Measurements from ENCODE around the gene DNHD1. TPM values are rescaled to one million over a fixed set of nuclear protein-coding genes. Genes with fewer than 3 reads are reported as not detected.

Gene DNHD1
- polyA plus RNA-seq, 3 donors, result 0.24 to 21.0 (median 0.59) TPM

GRCh38 chr11:6586434-6587359, 89.6 kb downstream of the DNHD1 start:
- Mint-ChIP-seq H3K27me3 (ENCODE audit: low read depth in 3 of 3) (no peaks in the 10 kb centered on the region), H3K9me3 (peaks cover 16 to 27% (median 23%) of the 10 kb centered on the region in 7 donors), H3K4me3 (no peak overlapping the region), H3K4me1 (no peaks in the 10 kb centered on the region), H3K27ac (no peak overlapping the region), H3K36me3 (peaks cover 36 to 66% of the 10 kb centered on the region in 2 donors)
- H3K27me3 ChIP-seq (ENCODE audit: control insufficient read depth in 2 of 2, insufficient read depth in 2 of 2, low read length in 2 of 2), result no peaks in the 10 kb centered on the region
- H3K4me3 ChIP-seq (replicated peaks in 1 of 3; ENCODE audit: low read depth in 2 of 3, low read length in 3 of 3), result no peak overlapping the region
- no peak overlapping the region for H3K4me2 ChIP-seq (replicated peaks; ENCODE audit: extremely low read depth, low read length, poor library complexity, severe bottlenecking)
- H3K4me1 ChIP-seq (ENCODE audit: control insufficient read depth in 1 of 2, insufficient read depth in 2 of 2, low read length in 2 of 2), result no peaks in the 10 kb centered on the region
- H3K79me2 ChIP-seq (ENCODE audit: insufficient read depth, low read length), result no peaks in the 10 kb centered on the region
- H4K20me1 ChIP-seq (ENCODE audit: insufficient read depth, low read length), result no peaks in the 10 kb centered on the region
- no peak for TF ChIP-seq CTCF (IDR thresholded peaks at IDR 0.05)
- H2AFZ ChIP-seq (ENCODE audit: insufficient read depth, low read depth, low read length, poor library complexity, severe bottlenecking), result no peak overlapping the region
- H3K9me3 ChIP-seq (replicated peaks in 1 of 2; ENCODE audit: control insufficient read depth in 1 of 2, insufficient read depth in 1 of 2, low read length in 2 of 2), result peaks cover 6 to 12% of the 10 kb centered on the region in 2 donors
- WGBS (ENCODE audit: insufficient coverage), result 95% methylated on average over 25 of the region's 25 CpGs
- no peak for DNase-seq
- intact Hi-C loops (cut with micrococcal nuclease), result no loop called here
- peaks cover 9 to 26% of the 10 kb centered on the region in 2 donors for H3K36me3 ChIP-seq (replicated peaks in 1 of 2; ENCODE audit: control insufficient read depth in 1 of 2, insufficient read depth in 2 of 2, low read length in 2 of 2)
- H3K9ac ChIP-seq (ENCODE audit: insufficient read depth, low read length, poor library complexity, severe bottlenecking), result no peak overlapping the region
- H3K27ac ChIP-seq (ENCODE audit: low read depth in 1 of 2, low read length in 2 of 2), result no peak overlapping the region

- Mint-ChIP-seq H3K4me3 (no peak overlapping the region), H3K36me3 (peaks cover 44 to 70% of the 10 kb centered on the region in 2 donors), H3K27ac (no peak overlapping the region), H3K9me3 (peaks cover 15 to 25% (median 23%) of the 10 kb centered on the region in 7 donors), H3K4me1 (no peaks in the 10 kb centered on the region), H3K27me3 (ENCODE audit: low read depth in 3 of 3) (no peaks in the 10 kb centered on the region)
- Histone ChIP-seq H3K27ac (ENCODE audit: low read depth in 1 of 2, low read length in 2 of 2) (no peak overlapping the region), H3K36me3 (replicated peaks in 1 of 2; ENCODE audit: control insufficient read depth in 1 of 2, insufficient read depth in 2 of 2, low read length in 2 of 2) (peaks cover 12 to 34% of the 10 kb centered on the region in 2 donors), H3K79me2 (ENCODE audit: insufficient read depth, low read length) (no peaks in the 10 kb centered on the region), H3K4me3 (replicated peaks in 1 of 3; ENCODE audit: low read depth in 2 of 3, low read length in 3 of 3) (no peak overlapping the region), H3K4me2 (replicated peaks; ENCODE audit: extremely low read depth, low read length, poor library complexity, severe bottlenecking) (no peak overlapping the region), H3K9me3 (replicated peaks in 1 of 2; ENCODE audit: control insufficient read depth in 1 of 2, insufficient read depth in 1 of 2, low read length in 2 of 2) (peaks cover 6 to 12% of the 10 kb centered on the region in 2 donors), H3K27me3 (ENCODE audit: control insufficient read depth in 2 of 2, insufficient read depth in 2 of 2, low read length in 2 of 2) (no peaks in the 10 kb centered on the region), H2AFZ (ENCODE audit: insufficient read depth, low read depth, low read length, poor library complexity, severe bottlenecking) (no peak overlapping the region), H3K4me1 (ENCODE audit: control insufficient read depth in 1 of 2, insufficient read depth in 2 of 2, low read length in 2 of 2) (no peaks in the 10 kb centered on the region), H3K9ac (ENCODE audit: insufficient read depth, low read length, poor library complexity, severe bottlenecking) (no peak overlapping the region), H4K20me1 (ENCODE audit: insufficient read depth, low read length) (no peaks in the 10 kb centered on the region)
- no peak for DNase-seq
- over 99% methylated on average over 8 of the region's 11 CpGs for WGBS (ENCODE audit: insufficient coverage)
- TF ChIP-seq CTCF (IDR thresholded peaks at IDR 0.05), result no peak
- intact Hi-C loops (cut with micrococcal nuclease), result no loop called here
Measured at GRCh38 chr11:6587360-6587953, 90.4 kb downstream of the DNHD1 start.
